ENCODE results near the gene CCDC102B.

DNA sequence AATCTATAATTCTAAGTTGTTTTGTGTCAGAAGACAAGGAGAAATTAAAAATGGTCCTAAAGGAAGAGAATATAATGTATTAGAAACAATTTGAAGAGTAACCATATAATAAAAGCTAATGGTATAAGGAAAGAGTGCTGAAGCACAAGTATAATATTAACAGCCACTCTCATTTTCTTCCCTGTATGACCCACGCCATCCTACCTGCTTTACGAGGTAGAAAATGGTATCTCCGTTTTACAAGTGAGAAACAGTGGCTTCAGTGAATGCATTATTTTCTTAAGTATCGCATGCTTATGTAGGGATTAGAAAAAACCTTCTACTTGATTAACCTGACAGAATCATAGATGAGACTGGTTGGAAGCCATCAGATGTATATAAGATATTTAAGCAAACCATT lies 266.2 kb downstream of the CCDC102B start:
- TF ChIP-seq, protein P1, sequence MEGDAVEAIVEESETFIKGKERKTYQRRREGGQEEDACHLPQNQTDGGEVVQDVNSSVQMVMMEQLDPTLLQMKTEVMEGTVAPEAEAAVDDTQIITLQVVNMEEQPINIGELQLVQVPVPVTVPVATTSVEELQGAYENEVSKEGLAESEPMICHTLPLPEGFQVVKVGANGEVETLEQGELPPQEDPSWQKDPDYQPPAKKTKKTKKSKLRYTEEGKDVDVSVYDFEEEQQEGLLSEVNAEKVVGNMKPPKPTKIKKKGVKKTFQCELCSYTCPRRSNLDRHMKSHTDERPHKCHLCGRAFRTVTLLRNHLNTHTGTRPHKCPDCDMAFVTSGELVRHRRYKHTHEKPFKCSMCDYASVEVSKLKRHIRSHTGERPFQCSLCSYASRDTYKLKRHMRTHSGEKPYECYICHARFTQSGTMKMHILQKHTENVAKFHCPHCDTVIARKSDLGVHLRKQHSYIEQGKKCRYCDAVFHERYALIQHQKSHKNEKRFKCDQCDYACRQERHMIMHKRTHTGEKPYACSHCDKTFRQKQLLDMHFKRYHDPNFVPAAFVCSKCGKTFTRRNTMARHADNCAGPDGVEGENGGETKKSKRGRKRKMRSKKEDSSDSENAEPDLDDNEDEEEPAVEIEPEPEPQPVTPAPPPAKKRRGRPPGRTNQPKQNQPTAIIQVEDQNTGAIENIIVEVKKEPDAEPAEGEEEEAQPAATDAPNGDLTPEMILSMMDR (conservative IDR thresholded peaks at IDR 0.05; ENCODE audit: low read depth in 2 of 2), result no peak
- TF ChIP-seq, protein P2, sequence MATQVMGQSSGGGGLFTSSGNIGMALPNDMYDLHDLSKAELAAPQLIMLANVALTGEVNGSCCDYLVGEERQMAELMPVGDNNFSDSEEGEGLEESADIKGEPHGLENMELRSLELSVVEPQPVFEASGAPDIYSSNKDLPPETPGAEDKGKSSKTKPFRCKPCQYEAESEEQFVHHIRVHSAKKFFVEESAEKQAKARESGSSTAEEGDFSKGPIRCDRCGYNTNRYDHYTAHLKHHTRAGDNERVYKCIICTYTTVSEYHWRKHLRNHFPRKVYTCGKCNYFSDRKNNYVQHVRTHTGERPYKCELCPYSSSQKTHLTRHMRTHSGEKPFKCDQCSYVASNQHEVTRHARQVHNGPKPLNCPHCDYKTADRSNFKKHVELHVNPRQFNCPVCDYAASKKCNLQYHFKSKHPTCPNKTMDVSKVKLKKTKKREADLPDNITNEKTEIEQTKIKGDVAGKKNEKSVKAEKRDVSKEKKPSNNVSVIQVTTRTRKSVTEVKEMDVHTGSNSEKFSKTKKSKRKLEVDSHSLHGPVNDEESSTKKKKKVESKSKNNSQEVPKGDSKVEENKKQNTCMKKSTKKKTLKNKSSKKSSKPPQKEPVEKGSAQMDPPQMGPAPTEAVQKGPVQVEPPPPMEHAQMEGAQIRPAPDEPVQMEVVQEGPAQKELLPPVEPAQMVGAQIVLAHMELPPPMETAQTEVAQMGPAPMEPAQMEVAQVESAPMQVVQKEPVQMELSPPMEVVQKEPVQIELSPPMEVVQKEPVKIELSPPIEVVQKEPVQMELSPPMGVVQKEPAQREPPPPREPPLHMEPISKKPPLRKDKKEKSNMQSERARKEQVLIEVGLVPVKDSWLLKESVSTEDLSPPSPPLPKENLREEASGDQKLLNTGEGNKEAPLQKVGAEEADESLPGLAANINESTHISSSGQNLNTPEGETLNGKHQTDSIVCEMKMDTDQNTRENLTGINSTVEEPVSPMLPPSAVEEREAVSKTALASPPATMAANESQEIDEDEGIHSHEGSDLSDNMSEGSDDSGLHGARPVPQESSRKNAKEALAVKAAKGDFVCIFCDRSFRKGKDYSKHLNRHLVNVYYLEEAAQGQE (IDR thresholded peaks at IDR 0.05; ENCODE audit: unreplicated experiment), result no peak
- TF ChIP-seq STAT1 (IDR thresholded peaks at IDR 0.05; ENCODE audit: unreplicated experiment), result no peak
- TF ChIP-seq POLR2AphosphoS5 (IDR thresholded peaks at IDR 0.05; ENCODE audit: low read depth), result no peak
- TF ChIP-seq EZH2 (IDR thresholded peaks at IDR 0.05; ENCODE audit: low read depth, unreplicated experiment), result no peak
